ENCODE results near the gene LDAH. TPM values are rescaled to one million over a fixed set of nuclear protein-coding genes. Genes with fewer than 3 reads are reported as not detected.

Gene LDAH
- total RNA-seq, 1 experiment from 2014 or later: 27.4 TPM

GRCh38 chr2:20661421-20662307 is 161.2 kb downstream of the LDAH start:
- DNase-seq (ENCODE audit: low spot score): peak; percentile 83

GRCh38 chr2:20660506-20661420 is 162.1 kb downstream of the LDAH start:
- Histone ChIP-seq H3K27ac (ENCODE audit: low read depth, low read length, poor library complexity, severe bottlenecking) (no peak overlapping the region), H3K27me3 (replicated peaks; ENCODE audit: insufficient read depth, low read depth, low read length, poor library complexity) (peaks cover 96% of the 10 kb centered on the region), H3K4me1 (ENCODE audit: insufficient read depth, low read length, poor library complexity, severe bottlenecking) (no peaks in the 10 kb centered on the region), H3K4me3 (ENCODE audit: low read depth, low read length, poor library complexity, severe bottlenecking) (no peak overlapping the region), H3K9me3 (ENCODE audit: low read depth, low read length, poor library complexity, severe bottlenecking) (no peaks in the 10 kb centered on the region), H3K36me3 (ENCODE audit: insufficient read depth, low read length, poor library complexity, severe bottlenecking) (no peaks in the 10 kb centered on the region)
- intact Hi-C loops (cut with micrococcal nuclease; ENCODE audit: unreplicated experiment): loop anchor here (1.0 to 5.0 kb wide), 4 partner anchors 303 to 657 kb away; no protein-coding TSS in a partner anchor
- DNase-seq (ENCODE audit: low spot score): no peak
- ChIA-PET POLR2A (ENCODE audit: low non-redundant PET) (no interaction called here), CTCF (interaction anchor here (0.6 to 2.5 kb wide), 6 partner anchors 9 to 973 kb away, joined by 4 to 55 read pairs (median 5); partner anchors contain the start of gene HS1BP3)
- TF ChIP-seq, protein P1, sequence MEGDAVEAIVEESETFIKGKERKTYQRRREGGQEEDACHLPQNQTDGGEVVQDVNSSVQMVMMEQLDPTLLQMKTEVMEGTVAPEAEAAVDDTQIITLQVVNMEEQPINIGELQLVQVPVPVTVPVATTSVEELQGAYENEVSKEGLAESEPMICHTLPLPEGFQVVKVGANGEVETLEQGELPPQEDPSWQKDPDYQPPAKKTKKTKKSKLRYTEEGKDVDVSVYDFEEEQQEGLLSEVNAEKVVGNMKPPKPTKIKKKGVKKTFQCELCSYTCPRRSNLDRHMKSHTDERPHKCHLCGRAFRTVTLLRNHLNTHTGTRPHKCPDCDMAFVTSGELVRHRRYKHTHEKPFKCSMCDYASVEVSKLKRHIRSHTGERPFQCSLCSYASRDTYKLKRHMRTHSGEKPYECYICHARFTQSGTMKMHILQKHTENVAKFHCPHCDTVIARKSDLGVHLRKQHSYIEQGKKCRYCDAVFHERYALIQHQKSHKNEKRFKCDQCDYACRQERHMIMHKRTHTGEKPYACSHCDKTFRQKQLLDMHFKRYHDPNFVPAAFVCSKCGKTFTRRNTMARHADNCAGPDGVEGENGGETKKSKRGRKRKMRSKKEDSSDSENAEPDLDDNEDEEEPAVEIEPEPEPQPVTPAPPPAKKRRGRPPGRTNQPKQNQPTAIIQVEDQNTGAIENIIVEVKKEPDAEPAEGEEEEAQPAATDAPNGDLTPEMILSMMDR (conservative IDR thresholded peaks at IDR 0.05; ENCODE audit: low read depth, low read length): no peak
- TF ChIP-seq EZH2 (IDR thresholded peaks at IDR 0.05; ENCODE audit: borderline replicate concordance, low read depth, low read length, poor library complexity, severe bottlenecking): no peak
- no TSS peak for BruUV-seq (replicated peaks)

More at GRCh38 chr2:20661421-20662307, 161.2 kb downstream of the LDAH start:
- no peak overlapping the region for H3K4me3 ChIP-seq (ENCODE audit: low read depth, low read length, poor library complexity, severe bottlenecking)
- ChIA-PET POLR2A (ENCODE audit: low non-redundant PET) (no interaction called here), CTCF (interaction anchor here (0.6 to 2.5 kb wide), 7 partner anchors 9 to 352 kb away, joined by 3 to 55 read pairs (median 4); partner anchors contain the start of gene HS1BP3)
- H3K4me1 ChIP-seq (ENCODE audit: insufficient read depth, low read length, poor library complexity, severe bottlenecking): peaks cover 5% of the 10 kb centered on the region
- H3K27me3 ChIP-seq (replicated peaks; ENCODE audit: insufficient read depth, low read depth, low read length, poor library complexity): peaks cover 96% of the 10 kb centered on the region
- H3K9me3 ChIP-seq (ENCODE audit: low read depth, low read length, poor library complexity, severe bottlenecking): no peaks in the 10 kb centered on the region
- no TSS peak for BruUV-seq (replicated peaks)
- intact Hi-C loops (cut with micrococcal nuclease; ENCODE audit: unreplicated experiment): loop anchor here (1.0 to 5.0 kb wide), 4 partner anchors 302 to 656 kb away; no protein-coding TSS in a partner anchor
- H3K36me3 ChIP-seq (ENCODE audit: insufficient read depth, low read length, poor library complexity, severe bottlenecking): no peaks in the 10 kb centered on the region
- TF ChIP-seq, protein P1 (conservative IDR thresholded peaks at IDR 0.05; ENCODE audit: low read depth, low read length): peak; percentile 94
- TF ChIP-seq EZH2 (IDR thresholded peaks at IDR 0.05; ENCODE audit: borderline replicate concordance, low read depth, low read length, poor library complexity, severe bottlenecking): no peak
- H3K27ac ChIP-seq (ENCODE audit: low read depth, low read length, poor library complexity, severe bottlenecking): no peak overlapping the region

GRCh38 chr2:20657522-20658235 is 165.2 kb downstream of the LDAH start:
- Histone ChIP-seq H3K36me3 (ENCODE audit: insufficient read depth, low read length, poor library complexity, severe bottlenecking) (no peaks in the 10 kb centered on the region), H3K4me1 (ENCODE audit: insufficient read depth, low read length, poor library complexity, severe bottlenecking) (no peaks in the 10 kb centered on the region), H3K27me3 (replicated peaks; ENCODE audit: insufficient read depth, low read depth, low read length, poor library complexity) (peaks cover 70% of the 10 kb centered on the region), H3K9me3 (ENCODE audit: low read depth, low read length, poor library complexity, severe bottlenecking) (no peaks in the 10 kb centered on the region), H3K27ac (ENCODE audit: low read depth, low read length, poor library complexity, severe bottlenecking) (no peak overlapping the region), H3K4me3 (ENCODE audit: low read depth, low read length, poor library complexity, severe bottlenecking) (no peak overlapping the region)
- BruUV-seq (replicated peaks): no TSS peak
- ChIA-PET POLR2A (ENCODE audit: low non-redundant PET) (no interaction called here), CTCF (no interaction called here)
- no peak for TF ChIP-seq EZH2 (IDR thresholded peaks at IDR 0.05; ENCODE audit: borderline replicate concordance, low read depth, low read length, poor library complexity, severe bottlenecking)
- TF ChIP-seq, protein P1 (conservative IDR thresholded peaks at IDR 0.05; ENCODE audit: low read depth, low read length): no peak
- intact Hi-C loops (cut with micrococcal nuclease; ENCODE audit: unreplicated experiment): no loop called here
- no peak for DNase-seq (ENCODE audit: low spot score)
